HEK293T (cell line): Measurements from ENCODE around the gene CACNA1E.

ENCODE experiments used
- BHLHE40 ChIP-seq: fragments of 450-650 bp; IDR thresholded peaks from 2 replicates; pipeline ENCODE4 v1.6.1; 2016; ENCODE audit warnings: mild to moderate bottlenecking, moderate library complexity, borderline replicate concordance
- CTBP1 ChIP-seq: fragments of 450-650 bp; IDR thresholded peaks from 2 replicates; pipeline ENCODE4 v1.6.1; 2016; ENCODE audit warnings: borderline replicate concordance
- FOXA1 ChIP-seq: fragments of 450-650 bp; IDR thresholded peaks from 2 replicates; pipeline ENCODE4 v1.6.1; 2016; ENCODE audit warnings: mild to moderate bottlenecking
- TARDBP ChIP-seq: fragments of 450-650 bp; IDR thresholded peaks from 2 replicates; pipeline ENCODE4 v1.6.1; 2016

DNA sequence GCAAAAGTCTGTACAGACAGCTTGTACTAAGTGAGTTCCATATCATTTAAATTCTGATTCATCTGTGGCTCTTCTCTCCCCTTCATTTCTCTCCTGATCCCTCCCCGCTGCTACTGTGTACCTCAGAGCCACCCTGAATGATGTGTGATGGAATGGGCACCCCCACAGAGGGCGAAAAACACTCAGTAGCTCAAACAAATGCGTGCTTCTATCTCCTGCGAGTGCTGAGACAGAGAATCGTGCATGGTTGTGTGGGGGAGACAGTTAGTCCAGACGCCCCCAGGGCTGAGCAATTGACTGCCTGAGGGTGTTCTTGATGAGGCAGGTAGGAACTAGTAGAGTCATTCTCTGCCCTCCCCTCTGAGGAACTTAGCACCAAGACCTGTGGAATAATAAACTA, 308.4 kb downstream of the CACNA1E start:
- TF ChIP-seq FOXA1 (no peak), BHLHE40 (no peak), TARDBP (no peak), CTBP1 (no peak)
